NCI-H69 (cell line): ENCODE results near the gene SLC22A15.

Source experiments
- DNase-seq: peaks from one replicate; lab custom pipeline; 2025; lab: John Stamatoyannopoulos, UW

SLC22A15 gene

GRCh38 chr1:115980998-115981993 lies 5.0 kb downstream of the SLC22A15 start:
- peak; percentile 80 for DNase-seq

- DNase-seq: no peak
Observed at GRCh38 chr1:115982400-115982799, 6.1 kb downstream of the SLC22A15 start.

GRCh38 chr1:115983584-115983983 lies 7.3 kb downstream of the SLC22A15 start:
- no peak for DNase-seq

DNA sequence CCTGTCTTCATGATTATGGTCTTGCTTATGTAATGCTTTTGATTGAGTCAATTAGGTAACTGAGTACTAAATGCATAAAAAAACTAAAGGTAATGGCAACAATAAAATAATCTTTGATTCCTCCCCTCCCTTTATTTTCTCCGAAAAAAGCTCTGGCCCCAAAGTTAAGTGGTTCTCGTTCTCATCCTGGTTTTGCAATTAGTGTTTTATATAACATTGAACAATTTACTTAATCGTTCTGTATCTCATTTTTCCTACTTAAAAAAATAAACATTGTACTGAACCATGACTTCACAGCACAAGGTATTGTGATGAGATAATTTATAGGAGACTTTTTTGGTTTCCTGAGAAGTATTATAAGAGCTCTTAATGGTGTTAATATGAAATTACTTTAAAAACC lies 11.3 kb downstream of the SLC22A15 start:
- no peak for DNase-seq

- no peak for DNase-seq
Observed at GRCh38 chr1:115988953-115989352, 12.6 kb downstream of the SLC22A15 start.

- no peak for DNase-seq
Observed at GRCh38 chr1:115989699-115990098, 13.4 kb downstream of the SLC22A15 start.

DNA sequence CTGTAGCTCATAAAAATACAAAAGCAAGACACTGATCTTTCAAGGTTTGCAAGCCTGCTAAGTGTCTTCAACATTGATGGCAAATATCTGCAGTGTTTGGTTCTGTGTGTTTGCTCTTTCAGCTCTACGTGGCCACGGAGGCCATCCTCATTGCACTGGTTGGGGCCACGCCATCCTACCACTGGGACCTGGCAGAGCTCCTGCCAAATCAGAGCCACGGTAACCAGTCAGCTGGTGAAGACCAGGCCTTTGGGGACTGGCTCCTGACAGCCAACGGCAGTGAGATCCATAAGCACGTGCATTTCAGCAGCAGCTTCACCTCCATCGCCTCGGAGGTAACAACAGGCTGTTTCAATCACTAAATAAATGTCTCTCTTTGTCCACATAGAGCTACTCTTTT lies 15.6 kb downstream of the SLC22A15 start:
- DNase-seq: no peak

- DNase-seq: peak; percentile 5
Observed at GRCh38 chr1:115997921-115998320, 21.6 kb downstream of the SLC22A15 start.

GRCh38 chr1:116001739-116002487 lies 25.6 kb downstream of the SLC22A15 start:
- DNase-seq: peak; percentile 53

DNA sequence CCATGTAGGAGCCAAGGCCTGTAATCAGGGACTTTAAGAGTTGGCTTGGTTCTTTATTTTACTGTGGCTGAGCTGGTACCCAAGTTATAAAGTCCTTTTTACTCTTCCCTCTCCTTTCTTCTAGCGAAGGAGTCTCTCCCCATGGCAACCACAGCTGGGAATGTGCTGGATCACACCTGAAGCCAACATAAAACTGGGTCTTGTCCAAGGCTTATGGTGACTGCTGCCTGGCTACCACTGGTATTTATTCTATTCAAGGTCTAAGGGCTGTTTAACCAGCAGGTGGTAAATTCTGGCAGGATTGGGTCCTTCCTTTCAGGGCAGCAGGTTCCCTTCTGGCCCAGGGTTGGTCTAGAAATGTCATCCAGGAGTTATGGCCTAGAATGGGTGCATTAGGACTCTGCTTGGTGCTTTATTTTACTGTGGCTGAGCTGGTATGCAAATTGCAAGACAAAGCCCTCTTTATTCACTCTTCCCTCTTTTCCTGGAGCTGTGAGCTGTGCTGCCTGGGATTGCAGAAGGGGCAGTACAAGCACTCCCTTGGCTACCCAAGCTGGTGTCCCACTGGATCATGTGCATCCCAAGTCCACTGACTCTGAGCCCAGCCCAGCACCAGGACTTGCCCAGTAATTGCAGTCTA lies 26.6 kb downstream of the SLC22A15 start:
- DNase-seq: peak; percentile 55

DNA sequence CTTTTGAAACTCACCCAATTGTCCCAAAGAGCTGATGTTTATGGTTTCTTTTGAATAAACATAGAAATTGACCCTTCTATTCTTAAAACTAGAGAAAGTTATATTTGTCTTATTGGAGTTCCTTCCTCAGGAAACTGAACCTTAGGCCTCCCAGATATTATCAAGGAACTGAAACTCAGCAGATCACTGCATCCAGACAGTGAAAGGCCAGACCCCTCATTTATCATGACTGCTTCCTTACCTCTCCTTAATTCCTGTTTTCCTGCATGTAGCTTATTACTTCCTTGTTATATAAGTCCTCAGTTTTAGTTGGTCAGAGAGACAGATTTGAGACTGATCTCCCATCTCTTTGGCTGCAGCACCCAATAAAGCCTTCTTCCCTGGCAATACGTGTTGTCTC lies 27.5 kb downstream of the SLC22A15 start:
- DNase-seq: no peak

DNA sequence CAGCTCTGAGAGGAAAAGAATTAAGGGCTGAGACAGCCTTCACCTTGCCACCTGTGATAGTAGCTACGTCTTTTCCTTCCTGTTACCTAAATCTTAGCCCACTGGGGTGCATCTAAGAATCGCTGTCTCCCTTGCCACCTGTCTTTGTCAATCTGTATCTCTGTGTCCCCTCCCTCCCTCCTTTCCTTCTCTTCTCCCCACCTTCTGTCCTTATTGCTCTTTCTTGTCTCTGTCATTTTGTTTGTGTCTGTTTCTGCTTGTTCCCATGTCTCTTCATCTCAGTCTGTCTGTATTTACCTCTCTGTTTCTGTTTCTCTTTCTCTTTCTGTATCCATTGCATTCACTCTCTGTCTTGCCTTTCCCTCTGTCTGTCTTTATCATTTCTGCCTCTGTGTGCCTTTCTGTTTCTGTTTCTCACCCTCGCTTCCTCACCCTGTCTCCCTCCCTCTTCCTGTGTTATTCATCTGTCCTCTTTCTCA lies 30.2 kb downstream of the SLC22A15 start:
- no peak for DNase-seq

GRCh38 chr1:116008656-116009390 lies 32.5 kb downstream of the SLC22A15 start:
- no peak for DNase-seq

GRCh38 chr1:116012716-116013115 lies 36.4 kb downstream of the SLC22A15 start:
- DNase-seq: no peak

DNA sequence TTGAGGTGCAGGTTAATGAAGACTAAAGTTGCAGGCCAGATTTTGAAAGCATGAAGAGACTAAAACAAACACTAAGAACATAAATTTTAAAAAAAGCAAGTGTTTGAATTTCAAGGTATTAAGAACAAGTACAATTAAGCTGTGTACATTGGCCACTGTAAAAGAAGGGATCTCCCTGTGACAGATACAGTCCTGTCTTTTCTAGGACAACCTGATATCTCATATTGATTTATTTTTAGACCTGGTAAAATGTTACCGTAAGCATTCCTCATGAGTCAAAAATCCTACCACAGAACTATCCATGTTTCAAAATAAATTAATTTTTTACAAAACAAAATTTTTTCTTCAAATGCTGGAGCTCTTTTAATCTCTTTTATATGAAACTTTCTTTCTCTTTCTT lies 39.4 kb downstream of the SLC22A15 start:
- no peak for DNase-seq

DNA sequence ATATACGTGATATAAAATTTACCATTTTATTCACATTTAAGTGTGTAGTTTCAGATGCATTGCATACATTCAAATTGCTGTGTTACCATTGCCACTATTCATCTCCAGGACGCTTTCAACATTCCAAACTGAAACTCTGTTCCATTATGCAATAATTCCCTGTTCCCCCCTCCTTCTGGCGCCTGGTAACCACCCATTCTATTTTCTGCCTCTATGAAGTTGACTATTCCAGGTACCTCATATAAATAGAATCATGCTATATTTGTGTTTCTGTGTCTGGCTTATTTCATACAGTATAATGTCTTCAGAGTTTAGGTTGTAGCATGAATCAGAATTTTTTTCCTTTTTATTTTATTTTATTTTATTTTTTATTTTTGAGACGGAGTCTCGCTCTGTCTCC lies 41.7 kb downstream of the SLC22A15 start:
- DNase-seq: no peak

DNA sequence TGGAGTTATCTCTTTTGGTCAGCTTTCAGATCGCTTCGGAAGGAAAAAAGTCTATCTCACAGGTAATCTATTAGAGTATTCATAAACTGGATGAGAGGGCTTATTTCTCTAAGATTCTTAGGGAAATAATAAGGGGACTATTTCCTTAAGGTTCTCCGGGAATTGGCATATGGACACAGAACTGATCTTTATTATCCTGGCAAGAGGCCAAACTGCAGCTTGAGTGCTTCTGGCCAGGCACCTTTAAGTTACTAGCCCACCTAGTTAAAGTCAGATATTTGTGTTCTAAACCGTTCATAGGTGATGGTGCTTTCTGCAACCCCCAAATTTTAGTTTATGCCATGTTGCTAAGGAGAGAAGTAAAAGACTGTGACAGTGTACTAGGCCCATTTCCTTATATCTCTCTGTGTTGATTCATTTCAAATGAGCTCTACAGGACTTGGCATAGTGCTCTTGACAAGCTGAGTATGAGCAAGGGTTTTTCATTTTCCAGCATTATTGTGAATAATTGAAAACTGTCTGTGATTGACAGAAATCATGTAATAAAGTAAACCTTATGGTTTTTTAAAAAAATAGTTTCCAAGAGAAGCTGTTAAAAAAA lies 43.4 kb downstream of the SLC22A15 start:
- DNase-seq: peak; percentile 74

DNA sequence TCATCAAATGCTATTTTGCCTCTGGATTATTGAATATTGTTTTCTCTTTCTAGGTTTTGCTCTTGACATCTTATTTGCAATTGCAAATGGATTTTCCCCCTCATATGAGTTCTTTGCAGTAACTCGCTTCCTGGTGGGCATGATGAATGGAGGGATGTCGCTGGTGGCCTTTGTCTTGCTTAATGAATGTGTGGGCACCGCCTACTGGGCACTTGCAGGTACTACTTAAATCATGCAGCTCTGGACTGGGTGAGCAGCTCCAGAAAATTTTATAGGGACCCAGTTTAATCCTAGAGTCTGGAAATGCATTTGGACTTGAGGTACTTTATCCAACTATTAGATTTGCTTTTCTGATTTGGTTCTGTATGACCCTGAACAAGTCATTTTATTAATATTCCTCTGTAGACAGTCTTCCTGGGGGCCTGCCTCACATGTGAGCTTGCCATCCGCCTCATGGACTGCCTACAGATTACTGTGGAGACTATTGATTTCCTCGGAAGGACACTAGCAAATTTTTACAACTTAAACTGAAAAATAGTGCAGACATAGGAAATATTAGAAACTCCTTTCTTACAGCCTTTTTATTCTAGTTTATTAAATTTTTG lies 44.5 kb downstream of the SLC22A15 start:
- DNase-seq: peak; percentile 88

- DNase-seq: no peak
Observed at GRCh38 chr1:116024626-116025025, 48.3 kb downstream of the SLC22A15 start.

GRCh38 chr1:116026631-116027030 lies 50.3 kb downstream of the SLC22A15 start:
- DNase-seq: no peak
